GM21825 (cell line): ENCODE results near the gene EXOSC9.

Source experiments
- ATAC-seq: cut with Tn5 transposase; IDR thresholded peaks from one replicate; pipeline ENCODE4 v1.9.1; 2021; ENCODE audit warnings: mild to moderate bottlenecking, moderate library complexity; ENCODE audit not compliant: unreplicated experiment

Gene EXOSC9

GRCh38 chr4:121822796-121823504 is 21.8 kb downstream of the EXOSC9 start:
- peak; percentile 42 for ATAC-seq

GRCh38 chr4:121823505-121824170 is 22.5 kb downstream of the EXOSC9 start, which contains the start of gene CCNA2:
TSS of gene CCNA2 (minus strand) at chr4:121823883. CDS start at chr4:121823628, 255 bp downstream.
- ATAC-seq = peak; percentile 94

GRCh38 chr4:121824171-121824527 is 23.0 kb downstream of the EXOSC9 start:
- ATAC-seq = no peak

GRCh38 chr4:121824950-121825349 is 23.8 kb downstream of the EXOSC9 start:
- ATAC-seq = no peak

GRCh38 chr4:121827853-121828252 is 26.7 kb downstream of the EXOSC9 start:
- ATAC-seq = no peak

- ATAC-seq = no peak
Measured at GRCh38 chr4:121829511-121829910, 28.4 kb downstream of the EXOSC9 start.

GRCh38 chr4:121838136-121838535 is 37.0 kb downstream of the EXOSC9 start:
- ATAC-seq = no peak

DNA sequence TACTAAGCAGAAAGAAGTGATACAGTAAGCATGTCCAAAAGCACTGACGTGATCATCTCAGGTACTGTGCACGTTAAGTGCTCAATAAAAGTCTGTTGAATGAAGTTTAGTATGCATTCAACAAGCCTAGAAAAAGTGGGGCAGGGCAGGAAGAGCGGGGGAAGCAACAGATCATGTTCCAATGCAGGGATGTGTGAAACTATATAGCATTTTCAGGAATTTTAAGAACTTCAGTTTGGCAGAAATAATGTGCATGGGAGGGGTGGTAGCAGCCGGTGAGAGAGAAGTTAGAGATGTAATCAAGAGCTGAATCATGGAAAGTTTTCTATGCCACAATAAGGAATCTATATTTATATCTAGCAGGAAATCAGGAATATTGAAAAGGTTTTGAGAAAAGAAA is 41.7 kb downstream of the EXOSC9 start:
- no peak for ATAC-seq

DNA sequence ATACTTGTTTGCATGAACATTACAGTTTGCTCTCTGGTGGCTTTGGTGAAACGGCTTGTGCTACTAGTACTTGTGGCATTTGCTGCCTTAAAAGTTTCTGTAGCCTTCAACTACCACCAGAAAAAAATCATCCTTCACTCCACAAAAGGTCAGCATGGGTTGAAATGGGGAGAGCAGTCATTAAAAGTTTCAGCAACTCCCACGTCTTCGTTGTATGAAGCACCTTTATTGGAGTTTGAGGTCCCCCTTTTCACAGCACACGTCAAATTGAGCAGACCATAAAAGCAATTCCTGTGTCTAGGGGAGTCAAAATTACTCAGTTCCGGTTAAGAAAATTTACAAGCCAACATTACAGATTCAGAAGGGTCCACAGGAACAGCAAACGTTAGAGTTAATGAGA is 45.5 kb downstream of the EXOSC9 start:
- no peak for ATAC-seq

- ATAC-seq = no peak
Measured at GRCh38 chr4:121851354-121851753, 50.2 kb downstream of the EXOSC9 start.

DNA sequence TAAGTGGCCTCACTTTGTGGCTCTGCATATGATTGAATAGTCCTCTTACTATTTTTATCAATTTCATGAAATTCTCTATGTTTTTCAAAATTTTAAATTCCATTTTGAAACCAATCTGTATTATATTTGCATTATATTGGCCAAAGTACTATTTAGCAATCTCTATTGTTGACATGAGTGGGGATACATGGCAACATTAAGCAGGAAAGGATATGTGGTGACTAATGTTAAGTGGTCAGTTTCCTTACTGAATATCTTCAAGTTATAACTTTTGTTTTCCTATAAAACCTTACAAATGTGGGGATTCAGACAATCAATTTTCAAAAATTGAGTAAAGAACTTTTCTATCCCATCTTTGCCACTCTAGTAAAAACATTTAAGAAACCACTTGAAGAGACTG is 59.0 kb downstream of the EXOSC9 start:
- no peak for ATAC-seq

DNA sequence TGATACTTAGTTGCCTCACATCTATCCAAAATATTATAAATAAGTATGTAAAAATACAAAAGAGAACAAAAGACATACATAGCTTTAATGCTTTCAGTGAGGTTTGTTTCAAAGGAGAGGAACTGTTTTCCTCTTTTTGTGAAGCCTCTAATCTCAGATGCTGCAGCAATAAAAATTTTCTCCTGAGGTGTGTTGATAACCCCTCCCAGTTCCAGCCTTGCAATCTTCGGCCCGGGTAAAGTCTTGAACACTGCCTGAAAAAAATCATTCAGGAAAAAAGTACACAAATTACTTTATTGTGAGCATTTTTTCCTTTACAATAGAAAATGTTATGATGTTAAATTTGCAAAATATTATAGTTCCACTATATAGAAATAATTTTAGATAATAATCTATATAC is 60.3 kb downstream of the EXOSC9 start:
- ATAC-seq = no peak

DNA sequence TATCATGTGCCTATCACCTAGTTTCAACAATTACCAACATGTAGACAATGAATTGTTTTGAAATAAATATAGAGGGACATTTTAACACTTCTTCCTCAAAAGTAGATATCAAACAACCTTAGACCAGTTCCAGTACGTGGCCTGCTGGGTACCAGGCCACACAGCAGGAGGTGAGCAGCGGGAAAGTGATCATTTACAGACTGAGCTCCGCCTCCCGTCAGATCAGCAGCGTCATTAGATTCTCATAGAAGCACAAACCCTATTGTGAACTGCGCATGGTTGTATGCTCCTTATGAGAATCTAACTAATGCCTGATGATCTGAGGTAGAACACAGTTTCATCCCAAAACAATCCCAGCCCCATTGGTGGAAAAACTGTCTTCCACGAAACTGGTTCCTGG is 62.7 kb downstream of the EXOSC9 start:
- no peak for ATAC-seq
